ENCODE measurements around the gene SRXN1.
A peak's percentile ranks its signal among the peaks of the same experiment; 100 is the strongest.

The SRXN1 gene

DNA sequence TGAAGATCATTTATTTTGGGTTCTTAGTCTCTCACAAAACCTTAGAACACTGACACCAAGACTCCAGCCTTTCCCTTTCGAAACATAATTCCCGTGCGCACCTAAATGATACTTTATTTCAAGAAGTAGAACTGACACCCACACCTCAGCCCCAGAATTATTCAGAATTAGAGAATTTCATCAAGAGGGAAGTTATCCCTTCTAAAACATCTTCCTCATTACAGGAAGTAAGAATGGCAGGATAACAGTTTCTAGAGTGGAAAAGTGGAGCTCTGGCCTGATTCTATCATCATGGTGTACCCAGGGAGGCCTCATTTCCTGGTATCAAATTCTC is 1.4 kb upstream of the SRXN1 start:
- no peak overlapping the region for H3K27ac Mint-ChIP-seq
- CTCF ChIA-PET, result interaction anchor here (1.2 kb wide), 1 partner anchor 13 kb away, joined by 3 read pairs; no protein-coding TSS in a partner anchor

GRCh38 chr20:653590-654416 is 803 bp upstream of the SRXN1 start:
- Mint-ChIP-seq H3K27me3 (peaks cover 26% of the 10 kb centered on the region), H3K4me1 (peaks cover 23% of the 10 kb centered on the region), H3K9me3 (no peaks in the 10 kb centered on the region), H3K4me3 (peak overlapping the region; percentile 74), H3K36me3 (peaks cover 5% of the 10 kb centered on the region), H3K27ac (peak overlapping the region; percentile 40)
- CTCF ChIA-PET, result interaction anchor here (1.2 kb wide), 1 partner anchor 12 kb away, joined by 3 read pairs; no protein-coding TSS in a partner anchor
- no peak for DNase-seq

More for the DNA sequence above, 1.4 kb upstream of the SRXN1 start:
- Mint-ChIP-seq H3K27me3 (peaks cover 32% of the 10 kb centered on the region), H3K4me1 (peaks cover 23% of the 10 kb centered on the region), H3K36me3 (peaks cover 3% of the 10 kb centered on the region), H3K4me3 (no peak overlapping the region), H3K9me3 (no peaks in the 10 kb centered on the region)
- DNase-seq, result no peak

- H3K9me3 Mint-ChIP-seq, result no peaks in the 10 kb centered on the region
- H3K4me3 Mint-ChIP-seq, result peak overlapping the region; percentile 72
- H3K27me3 Mint-ChIP-seq, result peaks cover 16% of the 10 kb centered on the region
- H3K4me1 Mint-ChIP-seq, result peaks cover 23% of the 10 kb centered on the region
- H3K27ac Mint-ChIP-seq, result peak overlapping the region; percentile 43
- DNase-seq, result no peak
- peaks cover 14% of the 10 kb centered on the region for H3K36me3 Mint-ChIP-seq
- CTCF ChIA-PET, result interaction anchor here (0.6 to 1.0 kb wide), 2 partner anchors 86 to 117 kb away, joined by 3 to 4 read pairs; no protein-coding TSS in a partner anchor
Observed at GRCh38 chr20:652615-653109, 338 bp downstream of the SRXN1 start.

GRCh38 chr20:651713-652614 is 1.0 kb downstream of the SRXN1 start:
- no peak for DNase-seq
- peaks cover 19% of the 10 kb centered on the region for H3K36me3 Mint-ChIP-seq
- H3K4me1 Mint-ChIP-seq, result peaks cover 23% of the 10 kb centered on the region
- no peaks in the 10 kb centered on the region for H3K9me3 Mint-ChIP-seq
- H3K4me3 Mint-ChIP-seq, result peak overlapping the region; percentile 72
- peaks cover 16% of the 10 kb centered on the region for H3K27me3 Mint-ChIP-seq
- peak overlapping the region; percentile 43 for H3K27ac Mint-ChIP-seq
- CTCF ChIA-PET, result interaction anchor here (0.6 to 1.0 kb wide), 4 partner anchors 15 to 311 kb away, joined by 3 to 4 read pairs (median 3); no protein-coding TSS in a partner anchor

GRCh38 chr20:650954-651353 is 2.0 kb downstream of the SRXN1 start:
- no peak overlapping the region for H3K4me3 Mint-ChIP-seq
- peaks cover 10% of the 10 kb centered on the region for H3K27me3 Mint-ChIP-seq
- H3K36me3 Mint-ChIP-seq, result peaks cover 19% of the 10 kb centered on the region
- CTCF ChIA-PET, result no interaction called here
- H3K4me1 Mint-ChIP-seq, result peaks cover 23% of the 10 kb centered on the region
- no peak for DNase-seq
- H3K27ac Mint-ChIP-seq, result no peak overlapping the region
- H3K9me3 Mint-ChIP-seq, result no peaks in the 10 kb centered on the region

GRCh38 chr20:650281-650680 is 2.7 kb downstream of the SRXN1 start:
- DNase-seq, result no peak
- H3K27ac Mint-ChIP-seq, result no peak overlapping the region
- no peak overlapping the region for H3K4me3 Mint-ChIP-seq
- H3K4me1 Mint-ChIP-seq, result peaks cover 28% of the 10 kb centered on the region
- no peaks in the 10 kb centered on the region for H3K9me3 Mint-ChIP-seq
- CTCF ChIA-PET, result no interaction called here
- peaks cover 19% of the 10 kb centered on the region for H3K36me3 Mint-ChIP-seq
- peaks cover 13% of the 10 kb centered on the region for H3K27me3 Mint-ChIP-seq

- Mint-ChIP-seq H3K27ac (no peak overlapping the region), H3K4me1 (peaks cover 22% of the 10 kb centered on the region), H3K36me3 (peaks cover 19% of the 10 kb centered on the region), H3K27me3 (peaks cover 23% of the 10 kb centered on the region), H3K9me3 (no peaks in the 10 kb centered on the region), H3K4me3 (no peak overlapping the region)
- CTCF ChIA-PET, result interaction anchor here (0.7 to 1.1 kb wide), 3 partner anchors 17 to 86 kb away, joined by 3 to 7 read pairs (median 4); no protein-coding TSS in a partner anchor
- no peak for DNase-seq
Observed at GRCh38 chr20:647479-648019, 5.5 kb downstream of the SRXN1 start.

DNA sequence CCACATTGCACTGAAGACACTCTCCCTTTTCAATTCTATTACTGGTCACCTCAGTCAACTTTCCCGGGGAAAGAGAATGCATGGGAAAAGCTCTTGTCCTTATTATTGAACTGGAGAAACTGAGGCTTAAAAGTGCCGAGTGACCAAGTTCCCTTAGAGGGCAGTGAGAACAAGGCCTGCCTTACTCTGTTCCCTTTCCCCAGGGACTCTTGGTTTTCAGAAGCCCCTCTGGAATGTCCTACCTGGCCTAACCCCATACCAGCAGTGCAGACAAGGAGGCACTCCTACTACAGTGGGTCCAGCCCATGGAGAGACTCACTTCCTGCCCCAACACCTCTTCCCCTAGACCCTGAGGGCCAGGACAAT is 6.1 kb downstream of the SRXN1 start:
- Mint-ChIP-seq H3K27ac (no peak overlapping the region), H3K36me3 (peaks cover 19% of the 10 kb centered on the region), H3K4me3 (no peak overlapping the region), H3K27me3 (peaks cover 26% of the 10 kb centered on the region), H3K4me1 (peaks cover 15% of the 10 kb centered on the region), H3K9me3 (no peaks in the 10 kb centered on the region)
- CTCF ChIA-PET, result interaction anchor here (0.7 to 4.1 kb wide), 5 partner anchors 20 to 293 kb away, joined by 4 to 36 read pairs (median 7); no protein-coding TSS in a partner anchor
- no peak for DNase-seq

GRCh38 chr20:646107-646867 is 6.7 kb downstream of the SRXN1 start:
- peaks cover 30% of the 10 kb centered on the region for H3K27me3 Mint-ChIP-seq
- H3K4me1 Mint-ChIP-seq, result peaks cover 13% of the 10 kb centered on the region
- H3K9me3 Mint-ChIP-seq, result peaks cover 3% of the 10 kb centered on the region
- DNase-seq, result no peak
- no peak overlapping the region for H3K4me3 Mint-ChIP-seq
- peaks cover 20% of the 10 kb centered on the region for H3K36me3 Mint-ChIP-seq
- CTCF ChIA-PET, result interaction anchor here (0.7 to 4.1 kb wide), 21 partner anchors 10 to 403 kb away, joined by 3 to 36 read pairs (median 5); no protein-coding TSS in a partner anchor
- no peak overlapping the region for H3K27ac Mint-ChIP-seq

- Mint-ChIP-seq H3K36me3 (peaks cover 17% of the 10 kb centered on the region), H3K4me1 (peaks cover 12% of the 10 kb centered on the region), H3K27ac (no peak overlapping the region), H3K27me3 (peaks cover 38% of the 10 kb centered on the region), H3K4me3 (no peak overlapping the region), H3K9me3 (peaks cover 4% of the 10 kb centered on the region)
- CTCF ChIA-PET, result interaction anchor here (0.6 to 4.1 kb wide), 24 partner anchors 9 to 441 kb away, joined by 3 to 36 read pairs (median 4); no protein-coding TSS in a partner anchor
- DNase-seq, result peak; percentile 77
Observed at GRCh38 chr20:645318-646106, 7.5 kb downstream of the SRXN1 start.

- peaks cover 45% of the 10 kb centered on the region for H3K27me3 Mint-ChIP-seq
- H3K4me3 Mint-ChIP-seq, result no peak overlapping the region
- H3K27ac Mint-ChIP-seq, result no peak overlapping the region
- CTCF ChIA-PET, result interaction anchor here (0.6 to 4.1 kb wide), 18 partner anchors 8 to 440 kb away, joined by 3 to 36 read pairs (median 4); no protein-coding TSS in a partner anchor
- H3K4me1 Mint-ChIP-seq, result peaks cover 12% of the 10 kb centered on the region
- no peak for DNase-seq
- H3K9me3 Mint-ChIP-seq, result peaks cover 4% of the 10 kb centered on the region
- peaks cover 17% of the 10 kb centered on the region for H3K36me3 Mint-ChIP-seq
Observed at GRCh38 chr20:644692-645317, 8.2 kb downstream of the SRXN1 start.

GRCh38 chr20:642398-643174 is 10.4 kb downstream of the SRXN1 start:
- Mint-ChIP-seq H3K27ac (no peak overlapping the region), H3K9me3 (peaks cover 4% of the 10 kb centered on the region), H3K27me3 (peaks cover 52% of the 10 kb centered on the region), H3K36me3 (peaks cover 6% of the 10 kb centered on the region), H3K4me1 (peaks cover 12% of the 10 kb centered on the region), H3K4me3 (no peak overlapping the region)
- no peak for DNase-seq
- CTCF ChIA-PET, result no interaction called here
